ENCODE data around the gene OR6Y1. TPM values are rescaled to one million over a fixed set of nuclear protein-coding genes. Genes with fewer than 3 reads are reported as not detected.

OR6Y1 gene
- total RNA-seq, 1 experiment from 2014 or later = not detected

DNA sequence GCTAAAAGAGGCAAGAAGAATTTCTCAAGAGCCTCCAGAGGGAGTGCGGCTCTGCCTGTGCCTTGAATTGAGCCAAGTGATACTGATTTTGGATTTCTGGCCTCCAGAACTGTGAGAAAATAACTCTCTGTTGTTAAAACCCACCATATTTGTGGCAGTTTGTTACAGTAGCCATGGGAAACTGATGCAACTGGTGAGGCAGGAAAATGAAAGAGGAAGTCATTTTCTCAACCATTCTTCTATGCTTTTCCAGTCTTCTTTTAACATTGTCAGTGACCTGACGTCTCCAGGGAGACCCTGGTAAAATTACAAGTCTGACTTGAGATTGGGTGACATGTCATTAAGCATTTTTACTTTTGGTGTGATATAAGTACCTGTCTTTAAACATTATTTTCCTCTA, 10.4 kb upstream of the OR6Y1 start:
- Mint-ChIP-seq H3K36me3 (ENCODE audit: insufficient read depth, unreplicated experiment) (no peaks in the 10 kb centered on the region), H3K27ac (ENCODE audit: unreplicated experiment) (no peak overlapping the region), H3K4me3 (ENCODE audit: low read depth, unreplicated experiment) (no peak overlapping the region), H3K27me3 (ENCODE audit: unreplicated experiment) (peaks cover 37% of the 10 kb centered on the region), H3K4me1 (ENCODE audit: low read depth, unreplicated experiment) (no peaks in the 10 kb centered on the region), H3K9me3 (ENCODE audit: low read depth, unreplicated experiment) (peaks cover 3% of the 10 kb centered on the region)
- CTCF ChIA-PET = no interaction called here
- intact Hi-C loops (cut with micrococcal nuclease; ENCODE audit: unreplicated experiment) = no loop called here
- no TSS peak for BruUV-seq (replicated peaks)
- TF ChIP-seq, protein P1, sequence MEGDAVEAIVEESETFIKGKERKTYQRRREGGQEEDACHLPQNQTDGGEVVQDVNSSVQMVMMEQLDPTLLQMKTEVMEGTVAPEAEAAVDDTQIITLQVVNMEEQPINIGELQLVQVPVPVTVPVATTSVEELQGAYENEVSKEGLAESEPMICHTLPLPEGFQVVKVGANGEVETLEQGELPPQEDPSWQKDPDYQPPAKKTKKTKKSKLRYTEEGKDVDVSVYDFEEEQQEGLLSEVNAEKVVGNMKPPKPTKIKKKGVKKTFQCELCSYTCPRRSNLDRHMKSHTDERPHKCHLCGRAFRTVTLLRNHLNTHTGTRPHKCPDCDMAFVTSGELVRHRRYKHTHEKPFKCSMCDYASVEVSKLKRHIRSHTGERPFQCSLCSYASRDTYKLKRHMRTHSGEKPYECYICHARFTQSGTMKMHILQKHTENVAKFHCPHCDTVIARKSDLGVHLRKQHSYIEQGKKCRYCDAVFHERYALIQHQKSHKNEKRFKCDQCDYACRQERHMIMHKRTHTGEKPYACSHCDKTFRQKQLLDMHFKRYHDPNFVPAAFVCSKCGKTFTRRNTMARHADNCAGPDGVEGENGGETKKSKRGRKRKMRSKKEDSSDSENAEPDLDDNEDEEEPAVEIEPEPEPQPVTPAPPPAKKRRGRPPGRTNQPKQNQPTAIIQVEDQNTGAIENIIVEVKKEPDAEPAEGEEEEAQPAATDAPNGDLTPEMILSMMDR (IDR thresholded peaks at IDR 0.05; ENCODE audit: unreplicated experiment) = no peak
- no peak for DNase-seq

DNA sequence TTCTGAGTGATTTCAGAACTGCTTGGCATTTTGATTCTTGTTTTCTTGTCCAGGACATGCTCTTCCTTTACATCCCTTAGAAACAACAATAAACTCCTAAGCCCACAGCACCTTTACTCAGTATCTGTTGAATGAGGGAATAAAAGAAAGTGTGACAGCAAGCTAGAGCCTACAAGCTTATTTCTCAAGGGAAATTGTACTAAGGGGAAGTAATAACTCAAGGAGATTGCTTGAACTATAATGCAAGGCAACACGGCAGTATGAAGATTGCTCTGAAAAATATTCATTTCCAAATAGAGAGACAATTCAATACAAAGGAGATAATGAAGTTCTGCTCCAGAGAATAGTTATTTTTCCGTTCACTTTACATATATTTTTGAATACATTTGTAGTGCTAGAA, 9.6 kb upstream of the OR6Y1 start:
- no TSS peak for BruUV-seq (replicated peaks)
- Mint-ChIP-seq H3K4me1 (ENCODE audit: low read depth, unreplicated experiment) (no peaks in the 10 kb centered on the region), H3K4me3 (ENCODE audit: low read depth, unreplicated experiment) (no peak overlapping the region), H3K27me3 (ENCODE audit: unreplicated experiment) (peaks cover 34% of the 10 kb centered on the region), H3K36me3 (ENCODE audit: insufficient read depth, unreplicated experiment) (no peaks in the 10 kb centered on the region), H3K27ac (ENCODE audit: unreplicated experiment) (no peak overlapping the region), H3K9me3 (ENCODE audit: low read depth, unreplicated experiment) (peaks cover 3% of the 10 kb centered on the region)
- intact Hi-C loops (cut with micrococcal nuclease; ENCODE audit: unreplicated experiment) = no loop called here
- no peak for DNase-seq
- CTCF ChIA-PET = no interaction called here
- TF ChIP-seq, protein P1 (IDR thresholded peaks at IDR 0.05; ENCODE audit: unreplicated experiment) = no peak

DNA sequence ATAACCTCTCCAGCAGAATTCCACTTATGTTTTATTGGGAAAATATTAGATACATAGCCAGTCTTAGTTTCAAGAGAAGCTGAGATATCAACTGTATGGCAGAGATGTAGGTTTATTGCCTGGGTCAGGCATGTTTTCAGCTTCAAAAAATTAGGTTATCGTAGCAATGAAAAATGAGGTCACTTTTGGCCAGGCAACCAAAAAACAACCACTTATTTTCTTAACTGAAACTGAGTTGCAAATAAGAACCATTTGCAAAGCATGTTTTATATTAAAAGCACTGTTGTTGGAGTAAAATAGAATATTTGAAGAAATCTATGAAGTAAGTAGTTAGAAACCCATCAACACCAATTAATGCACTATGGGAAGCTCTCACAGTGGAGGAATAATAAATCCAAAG, 5.5 kb upstream of the OR6Y1 start:
- no peak for DNase-seq
- Mint-ChIP-seq H3K9me3 (ENCODE audit: low read depth, unreplicated experiment) (peaks cover 3% of the 10 kb centered on the region), H3K36me3 (ENCODE audit: insufficient read depth, unreplicated experiment) (no peaks in the 10 kb centered on the region), H3K27me3 (ENCODE audit: unreplicated experiment) (peaks cover 27% of the 10 kb centered on the region), H3K27ac (ENCODE audit: unreplicated experiment) (no peak overlapping the region), H3K4me1 (ENCODE audit: low read depth, unreplicated experiment) (no peaks in the 10 kb centered on the region), H3K4me3 (ENCODE audit: low read depth, unreplicated experiment) (no peak overlapping the region)
- intact Hi-C loops (cut with micrococcal nuclease; ENCODE audit: unreplicated experiment) = no loop called here
- no TSS peak for BruUV-seq (replicated peaks)
- TF ChIP-seq, protein P1 (IDR thresholded peaks at IDR 0.05; ENCODE audit: unreplicated experiment) = no peak
- CTCF ChIA-PET = interaction anchor here (0.6 kb wide), 1 partner anchor 9 kb away, joined by 4 read pairs; no protein-coding TSS in a partner anchor

DNA sequence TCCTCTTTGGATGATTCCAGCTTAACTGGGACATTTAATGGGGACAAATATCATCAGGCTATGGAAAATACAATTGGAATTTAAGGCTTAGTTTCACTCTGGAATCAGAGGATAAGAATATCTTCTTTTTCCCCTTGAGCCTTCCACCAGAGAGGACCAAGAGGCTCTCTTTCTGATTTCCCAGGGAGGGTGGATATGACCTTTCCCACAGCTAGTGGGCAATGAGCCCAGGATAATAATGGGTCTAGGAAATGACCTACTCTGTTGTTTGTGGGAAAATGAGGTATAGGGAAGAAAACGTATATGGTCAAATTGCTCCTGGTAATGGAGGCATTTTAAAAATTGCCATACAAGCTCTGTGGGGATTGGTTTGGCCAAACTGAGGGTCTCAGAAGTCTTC, 1.9 kb downstream of the OR6Y1 start:
- Mint-ChIP-seq H3K4me3 (ENCODE audit: low read depth, unreplicated experiment) (no peak overlapping the region), H3K4me1 (ENCODE audit: low read depth, unreplicated experiment) (no peaks in the 10 kb centered on the region), H3K27me3 (ENCODE audit: unreplicated experiment) (peaks cover 31% of the 10 kb centered on the region), H3K9me3 (ENCODE audit: low read depth, unreplicated experiment) (peaks cover 3% of the 10 kb centered on the region), H3K27ac (ENCODE audit: unreplicated experiment) (no peak overlapping the region), H3K36me3 (ENCODE audit: insufficient read depth, unreplicated experiment) (no peaks in the 10 kb centered on the region)
- no TSS peak for BruUV-seq (replicated peaks)
- TF ChIP-seq, protein P1 (IDR thresholded peaks at IDR 0.05; ENCODE audit: unreplicated experiment) = no peak
- intact Hi-C loops (cut with micrococcal nuclease; ENCODE audit: unreplicated experiment) = no loop called here
- CTCF ChIA-PET = no interaction called here
- no peak for DNase-seq
